ENCODE results near the gene TTBK1.

The TTBK1 gene

GRCh38 chr6:43256670-43257366 lies 13.5 kb downstream of the TTBK1 start:
- DNase-seq = no peak

GRCh38 chr6:43257367-43258145 lies 14.3 kb downstream of the TTBK1 start:
- DNase-seq = no peak

- no peak for DNase-seq
These were observed 14.9 kb downstream of the TTBK1 start for GRCh38 chr6:43258180-43258579.

- no peak for DNase-seq
These were observed 15.8 kb downstream of the TTBK1 start for GRCh38 chr6:43258807-43259686.

GRCh38 chr6:43260791-43261190 lies 17.5 kb downstream of the TTBK1 start:
- no peak for DNase-seq

GRCh38 chr6:43261198-43261597 lies 17.9 kb downstream of the TTBK1 start:
- DNase-seq = no peak

- no peak for DNase-seq
These were observed 18.9 kb downstream of the TTBK1 start for GRCh38 chr6:43262000-43262779.

GRCh38 chr6:43262780-43263313 lies 19.6 kb downstream of the TTBK1 start:
- no peak for DNase-seq

- DNase-seq = peak; percentile 69
These were observed 20.3 kb downstream of the TTBK1 start for GRCh38 chr6:43263314-43264178.

- DNase-seq = no peak
These were observed 21.4 kb downstream of the TTBK1 start for GRCh38 chr6:43264599-43265145.

- DNase-seq = no peak
These were observed 22.3 kb downstream of the TTBK1 start for GRCh38 chr6:43265564-43265963.

- no peak for DNase-seq
These were observed 24.5 kb downstream of the TTBK1 start for GRCh38 chr6:43267619-43268354.

GRCh38 chr6:43268355-43268700 lies 25.0 kb downstream of the TTBK1 start:
- DNase-seq = no peak

GRCh38 chr6:43268782-43269272 lies 25.5 kb downstream of the TTBK1 start:
- no peak for DNase-seq

- DNase-seq = no peak
These were observed 26.2 kb downstream of the TTBK1 start for GRCh38 chr6:43269273-43270007.

- DNase-seq = no peak
These were observed 28.0 kb downstream of the TTBK1 start for GRCh38 chr6:43271103-43271815.

- no peak for DNase-seq
These were observed 28.7 kb downstream of the TTBK1 start for GRCh38 chr6:43271944-43272343.

- no peak for DNase-seq
These were observed 30.4 kb downstream of the TTBK1 start for GRCh38 chr6:43273707-43274106.

All from MV-4-11 (cell line).